GM12874 (cell line): Measurements from ENCODE around the gene CLIC6.

Source experiments
- TF ChIP-seq, protein P1 (sequence below): IDR thresholded peaks from 2 replicates; pipeline ENCODE4 v1.5.1; 2011; ENCODE audit warnings: low read depth, mild to moderate bottlenecking, control low read depth, low read length, moderate library complexity; ENCODE audit not compliant: insufficient read depth

Gene CLIC6

DNA sequence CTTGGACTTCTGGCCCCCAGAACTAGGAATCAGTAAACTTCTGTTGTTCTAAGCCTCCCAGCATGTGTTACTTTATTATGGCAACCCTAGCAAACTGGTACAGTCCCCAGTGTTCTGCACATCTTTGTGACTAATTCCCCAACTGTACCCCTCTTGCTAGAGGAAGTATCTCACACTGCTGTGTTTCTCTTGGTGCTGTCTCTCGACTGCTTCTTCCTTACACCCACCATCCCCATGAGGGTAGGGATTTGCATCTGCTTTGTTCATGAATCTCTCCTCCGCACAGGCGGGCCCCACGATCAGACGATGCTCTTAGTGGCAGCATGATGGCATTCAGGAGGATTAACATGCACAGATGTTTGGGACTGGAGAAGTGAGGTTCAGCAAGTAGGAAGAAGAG lies 46.7 kb downstream of the CLIC6 start:
- TF ChIP-seq, protein P1, sequence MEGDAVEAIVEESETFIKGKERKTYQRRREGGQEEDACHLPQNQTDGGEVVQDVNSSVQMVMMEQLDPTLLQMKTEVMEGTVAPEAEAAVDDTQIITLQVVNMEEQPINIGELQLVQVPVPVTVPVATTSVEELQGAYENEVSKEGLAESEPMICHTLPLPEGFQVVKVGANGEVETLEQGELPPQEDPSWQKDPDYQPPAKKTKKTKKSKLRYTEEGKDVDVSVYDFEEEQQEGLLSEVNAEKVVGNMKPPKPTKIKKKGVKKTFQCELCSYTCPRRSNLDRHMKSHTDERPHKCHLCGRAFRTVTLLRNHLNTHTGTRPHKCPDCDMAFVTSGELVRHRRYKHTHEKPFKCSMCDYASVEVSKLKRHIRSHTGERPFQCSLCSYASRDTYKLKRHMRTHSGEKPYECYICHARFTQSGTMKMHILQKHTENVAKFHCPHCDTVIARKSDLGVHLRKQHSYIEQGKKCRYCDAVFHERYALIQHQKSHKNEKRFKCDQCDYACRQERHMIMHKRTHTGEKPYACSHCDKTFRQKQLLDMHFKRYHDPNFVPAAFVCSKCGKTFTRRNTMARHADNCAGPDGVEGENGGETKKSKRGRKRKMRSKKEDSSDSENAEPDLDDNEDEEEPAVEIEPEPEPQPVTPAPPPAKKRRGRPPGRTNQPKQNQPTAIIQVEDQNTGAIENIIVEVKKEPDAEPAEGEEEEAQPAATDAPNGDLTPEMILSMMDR, result no peak

DNA sequence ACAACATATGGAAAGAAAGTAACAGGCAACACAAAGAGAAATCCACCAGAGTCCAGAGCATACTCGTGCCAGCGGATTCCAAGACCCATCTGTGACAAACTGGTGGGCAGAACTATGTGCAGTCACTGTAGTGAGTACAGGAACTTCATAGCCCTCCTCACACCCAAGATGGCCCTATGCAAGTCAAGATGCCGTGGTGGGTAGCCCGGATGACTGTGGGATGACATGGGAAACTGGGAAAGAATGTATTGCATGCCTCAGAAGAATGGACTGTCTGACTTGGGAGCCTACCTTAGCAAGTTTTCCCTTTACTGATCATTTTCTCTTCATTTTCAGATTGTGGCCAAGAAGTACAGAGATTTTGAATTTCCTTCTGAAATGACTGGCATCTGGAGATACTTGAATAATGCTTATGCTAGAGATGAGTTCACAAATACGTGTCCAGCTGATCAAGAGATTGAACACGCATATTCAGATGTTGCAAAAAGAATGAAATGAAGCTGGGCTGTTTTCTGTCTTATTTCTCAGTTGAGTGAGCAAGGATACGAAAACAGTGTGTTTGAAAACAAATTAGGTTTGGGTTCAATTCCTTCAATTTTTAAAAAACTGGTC lies 47.3 kb downstream of the CLIC6 start:
- TF ChIP-seq, protein P1, result no peak

- TF ChIP-seq, protein P1, result peak; percentile 81
Measured at GRCh38 chr21:34722684-34723300, 54.0 kb downstream of the CLIC6 start.

GRCh38 chr21:34724131-34724856 lies 55.5 kb downstream of the CLIC6 start:
- TF ChIP-seq, protein P1, result no peak

- TF ChIP-seq, protein P1, result no peak
Measured at GRCh38 chr21:34724857-34725195, 56.0 kb downstream of the CLIC6 start.

GRCh38 chr21:34726627-34727337 lies 58.0 kb downstream of the CLIC6 start:
- TF ChIP-seq, protein P1, result no peak

DNA sequence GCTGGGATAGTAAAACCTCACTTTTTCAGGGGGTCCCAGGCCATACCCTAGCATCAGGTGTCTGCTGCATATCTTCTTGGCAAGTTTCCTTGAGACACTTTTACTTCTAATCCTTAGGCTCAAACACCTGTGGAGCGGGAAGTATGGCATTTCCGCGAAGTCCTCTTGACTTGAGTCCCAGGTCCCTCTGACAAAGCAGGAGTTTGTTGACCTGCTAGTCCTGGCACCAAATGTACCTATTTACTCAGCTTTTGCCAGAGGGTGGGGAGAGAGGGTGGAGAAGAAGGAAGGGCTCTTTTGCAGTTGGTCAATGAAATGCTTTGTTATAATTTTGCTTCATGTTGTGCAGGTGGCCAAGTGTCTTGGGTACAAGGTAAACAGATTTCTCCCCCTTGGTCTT lies 59.7 kb downstream of the CLIC6 start:
- TF ChIP-seq, protein P1, result no peak
